ENCODE data around the gene RASSF4.

RASSF4 gene

DNA sequence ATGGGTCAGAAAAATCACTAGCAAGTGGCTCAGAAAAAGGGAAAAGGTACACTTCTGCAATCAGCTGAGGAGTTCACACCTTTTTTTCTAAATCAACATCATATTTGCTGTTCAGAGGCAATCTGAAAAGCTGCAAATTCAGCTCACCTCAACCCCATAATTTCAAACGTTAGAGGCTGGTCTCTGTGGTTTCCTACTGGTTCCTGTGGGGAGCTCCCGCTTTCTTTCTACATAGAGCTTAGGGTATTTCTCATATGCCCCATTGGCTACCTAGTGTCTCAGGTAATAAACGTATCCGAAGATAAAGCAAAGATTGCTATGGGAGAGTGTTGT is 35.9 kb downstream of the RASSF4 start (continued):
- no peak for TF ChIP-seq ZNF280C (tag by site-specific recombination; IDR thresholded peaks at IDR 0.05)
- no peak for TF ChIP-seq ZNF239 (tag by site-specific recombination; IDR thresholded peaks at IDR 0.05)
- TF ChIP-seq ZBTB20 (tag by site-specific recombination; IDR thresholded peaks at IDR 0.05), result no peak
- TF ChIP-seq ZNF658 (tag by site-specific recombination; IDR thresholded peaks at IDR 0.05), result no peak
- no peak for TF ChIP-seq ZNF514 (tag by site-specific recombination; IDR thresholded peaks at IDR 0.05)

DNA sequence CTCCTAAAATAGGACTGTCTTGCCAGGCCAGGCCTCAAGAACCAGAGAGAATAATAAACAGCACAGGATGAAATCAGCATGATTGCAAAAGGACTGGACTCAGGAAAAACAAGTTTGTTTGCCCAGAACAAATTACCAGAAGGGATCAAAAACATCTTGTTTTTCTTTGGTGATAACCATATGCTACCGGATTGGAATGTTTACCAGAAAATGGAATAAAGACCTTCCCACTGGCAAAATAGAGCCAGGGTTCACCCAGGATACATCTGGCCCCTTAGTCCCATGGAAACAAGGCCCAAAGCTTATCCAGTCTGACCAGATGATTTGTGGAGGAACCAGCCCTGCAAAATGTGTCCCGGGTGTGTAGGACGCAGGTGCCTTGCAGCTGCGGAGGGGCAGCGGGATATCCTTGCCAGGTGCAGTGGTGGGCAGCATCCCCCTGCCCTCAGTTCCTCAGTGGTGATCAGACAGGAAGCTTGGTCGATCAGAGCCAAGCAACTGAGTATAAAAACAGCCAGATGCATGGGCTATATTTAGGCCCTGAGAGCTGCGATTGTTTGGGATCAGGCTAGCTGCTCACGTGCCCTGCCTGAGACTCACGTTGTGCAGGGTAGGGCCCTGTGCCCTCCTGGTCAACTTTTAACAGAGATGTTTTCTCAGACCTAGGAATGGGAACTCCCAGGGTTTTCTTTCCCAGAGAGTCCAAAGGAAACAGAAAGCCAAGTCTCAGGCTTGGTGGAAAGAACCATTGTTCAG is 36.5 kb downstream of the RASSF4 start:
- CTCF ChIA-PET, result interaction anchor here (0.5 to 1.7 kb wide), 4 partner anchors 33 to 1326 kb away, joined by 3 to 5 read pairs (median 4); no protein-coding TSS in a partner anchor
- no peaks in the 10 kb centered on the region for H3K4me1 ChIP-seq (ENCODE audit: control insufficient read depth, insufficient read depth, low read length)

GRCh38 chr10:44997105-44997748 is 37.6 kb downstream of the RASSF4 start:
- no peaks in the 10 kb centered on the region for H3K4me1 ChIP-seq (ENCODE audit: control insufficient read depth, insufficient read depth, low read length)
- H3K9me3 ChIP-seq (ENCODE audit: control insufficient read depth, insufficient read depth, low read depth, low read length), result no peaks in the 10 kb centered on the region
- TF ChIP-seq ZNF214 (tag by site-specific recombination; IDR thresholded peaks at IDR 0.05; ENCODE audit: borderline replicate concordance), result no peak
- no peak for TF ChIP-seq REPIN1 (tag by site-specific recombination; IDR thresholded peaks at IDR 0.05; ENCODE audit: low read depth)
- no peak for TF ChIP-seq HOXC10 (CRISPR knock-in tag; IDR thresholded peaks at IDR 0.05)
- no peak for TF ChIP-seq ZNF610 (tag by site-specific recombination; IDR thresholded peaks at IDR 0.05; ENCODE audit: borderline replicate concordance)
- TF ChIP-seq ZNF121 (tag by site-specific recombination; IDR thresholded peaks at IDR 0.05), result no peak
- TF ChIP-seq ZNF366 (tag by site-specific recombination; conservative IDR thresholded peaks at IDR 0.05), result no peak
- TF ChIP-seq BCL11A (tag by site-specific recombination; IDR thresholded peaks at IDR 0.05; ENCODE audit: low read depth), result no peak
- no peak for TF ChIP-seq ZNF433 (tag by site-specific recombination; IDR thresholded peaks at IDR 0.05; ENCODE audit: low read depth)
- no peak for TF ChIP-seq ZSCAN30 (tag by site-specific recombination; IDR thresholded peaks at IDR 0.05)
- TF ChIP-seq ZNF133 (tag by site-specific recombination; IDR thresholded peaks at IDR 0.05), result no peak
- TF ChIP-seq ZNF416 (tag by site-specific recombination; IDR thresholded peaks at IDR 0.05), result no peak
- TF ChIP-seq ZFP37 (tag by site-specific recombination; IDR thresholded peaks at IDR 0.05), result no peak
- TF ChIP-seq ZNF558 (tag by site-specific recombination; IDR thresholded peaks at IDR 0.05), result no peak
- no peak for TF ChIP-seq ZNF140 (tag by site-specific recombination; IDR thresholded peaks at IDR 0.05)
- TF ChIP-seq PRDM4 (tag by site-specific recombination; IDR thresholded peaks at IDR 0.05), result no peak
- no peak for TF ChIP-seq ZNF324 (tag by site-specific recombination; IDR thresholded peaks at IDR 0.05)
- no peak for TF ChIP-seq ZNF362 (tag by site-specific recombination; IDR thresholded peaks at IDR 0.05)
- ChIA-PET CTCF (no interaction called here), POLR2A (no interaction called here)
- H3K36me3 ChIP-seq (ENCODE audit: control insufficient read depth in 2 of 2, insufficient read depth in 1 of 2, low read length in 2 of 2), result peaks cover 0 to 6% of the 10 kb centered on the region in 2 experiments; a peak in 1 of 3 replicates
- no peak overlapping the region for H3K4me3 ChIP-seq (ENCODE audit: low read depth, low read length)
- H3K27ac ChIP-seq (ENCODE audit: extremely low read depth, low read depth, low read length), result no peak overlapping the region

More for the DNA sequence above, 36.5 kb downstream of the RASSF4 start:
- H3K27ac ChIP-seq (ENCODE audit: extremely low read depth, low read depth, low read length), result no peak overlapping the region
- no peak overlapping the region for H3K4me3 ChIP-seq (ENCODE audit: low read depth, low read length)
- TF ChIP-seq ZNF302 (tag by site-specific recombination; IDR thresholded peaks at IDR 0.05; ENCODE audit: low read depth), result no peak
- H3K36me3 ChIP-seq (ENCODE audit: control insufficient read depth in 2 of 2, insufficient read depth in 1 of 2, low read length in 2 of 2), result peaks cover 0 to 10% of the 10 kb centered on the region in 2 experiments; a peak in 1 of 3 replicates
- H3K9me3 ChIP-seq (ENCODE audit: control insufficient read depth, insufficient read depth, low read depth, low read length), result no peaks in the 10 kb centered on the region
- POLR2A ChIA-PET, result interaction anchor here (2.1 kb wide), 1 partner anchor 17 kb away, joined by 10 read pairs; the partner anchor contains the start of gene DEPP1
